KG1 (cell line): ENCODE data around the gene CACNA1C.
A peak's percentile ranks its signal among the peaks of the same experiment; 100 is the strongest.
"Not testable (repeated sequence)": the region's sequence is repeated elsewhere in the genome, so short reads cannot be mapped to it uniquely, and the experiment has no call there.

Experiments
- DNase-seq: peaks from one replicate; lab custom pipeline; 2025; lab: John Stamatoyannopoulos, UW

Gene CACNA1C

DNA sequence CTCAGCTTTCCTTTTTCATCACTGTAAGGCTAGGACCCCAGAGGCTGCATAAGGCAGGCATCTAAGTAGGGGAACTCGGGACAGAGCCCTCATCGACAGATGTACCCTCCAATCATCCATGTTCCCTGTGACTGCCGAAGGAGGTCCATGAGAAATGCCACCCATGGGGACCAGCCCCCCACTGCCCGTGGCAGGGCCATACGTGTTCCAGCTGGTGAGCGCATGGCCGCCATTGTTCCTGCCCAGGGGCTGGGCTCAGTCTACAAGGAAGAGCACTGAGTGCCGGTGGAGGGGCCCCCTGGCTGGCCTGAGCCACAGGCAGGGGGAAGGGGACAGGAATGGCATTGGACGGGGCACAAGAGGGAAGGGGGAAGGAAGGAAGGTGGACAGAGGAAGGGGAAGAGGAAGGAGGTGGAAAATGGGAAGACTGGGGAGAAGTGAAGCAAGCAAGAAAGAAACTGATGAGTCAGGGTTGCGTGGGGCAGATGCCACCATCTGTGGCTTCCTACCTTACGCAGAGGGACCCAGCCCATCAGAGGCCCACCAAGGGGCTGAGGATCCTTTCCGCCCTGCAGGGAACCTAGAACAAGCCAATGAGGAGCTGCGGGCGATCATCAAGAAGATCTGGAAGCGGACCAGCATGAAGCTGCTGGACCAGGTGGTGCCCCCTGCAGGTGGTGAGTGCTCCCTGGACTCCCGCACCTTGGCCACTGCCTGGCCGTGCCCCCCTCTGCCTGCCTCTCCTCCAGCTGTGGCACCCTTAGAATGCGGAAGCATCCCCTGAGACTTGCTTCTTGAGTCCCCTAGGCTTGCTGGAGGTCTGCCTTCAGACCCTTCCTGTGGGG lies 621.4 kb downstream of the CACNA1C start:
- DNase-seq = no peak

DNA sequence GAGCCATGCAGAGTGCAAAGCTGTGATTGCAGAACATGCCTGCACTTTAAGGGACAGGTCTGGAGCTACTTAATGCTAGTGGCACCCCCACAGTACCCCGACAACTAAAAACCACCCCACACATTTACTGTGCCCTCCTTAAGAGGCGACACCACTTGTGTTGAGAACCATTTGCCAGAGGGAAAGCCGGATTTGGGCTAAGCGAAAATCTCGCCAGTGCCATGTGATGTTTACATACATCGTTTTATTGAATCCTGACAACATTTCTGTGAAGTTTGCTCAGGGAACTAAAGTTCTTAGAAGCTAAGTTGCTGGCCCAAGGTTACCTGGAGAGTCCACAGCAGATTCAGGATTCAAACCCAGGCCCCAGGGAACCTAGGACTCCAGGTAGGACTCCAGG lies 623.0 kb downstream of the CACNA1C start:
- no peak for DNase-seq

DNA sequence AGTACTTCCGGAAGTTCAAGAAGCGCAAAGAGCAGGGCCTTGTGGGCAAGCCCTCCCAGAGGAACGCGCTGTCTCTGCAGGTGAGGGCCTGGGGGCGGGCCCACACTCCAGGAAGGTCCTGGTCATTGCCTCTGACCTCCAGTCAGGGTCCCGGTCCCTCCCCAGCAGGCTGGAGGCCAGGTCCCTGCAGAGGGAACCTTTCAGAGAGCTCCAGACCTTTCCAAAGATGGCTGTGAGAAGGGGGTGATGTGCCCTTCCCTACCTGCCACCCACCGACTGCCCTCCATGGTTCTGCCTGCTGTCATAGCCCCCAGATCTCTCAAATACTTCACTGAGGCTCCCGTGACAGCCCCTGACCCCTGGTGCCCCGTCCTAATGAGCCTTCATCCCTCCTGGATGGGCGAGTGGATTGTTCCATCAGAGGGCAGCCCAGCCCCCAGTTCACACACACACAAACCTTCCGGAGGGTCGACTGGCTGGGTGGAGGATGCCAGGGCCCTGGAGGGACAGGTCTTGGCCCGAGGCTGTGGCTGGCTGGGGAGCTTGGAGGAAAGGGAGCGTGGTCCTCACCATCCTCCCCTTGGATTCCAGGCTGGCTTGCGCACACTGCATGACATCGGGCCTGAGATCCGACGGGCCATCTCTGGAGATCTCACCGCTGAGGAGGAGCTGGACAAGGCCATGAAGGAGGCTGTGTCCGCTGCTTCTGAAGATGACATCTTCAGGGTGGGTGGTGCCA lies 624.5 kb downstream of the CACNA1C start:
- no peak for DNase-seq

DNA sequence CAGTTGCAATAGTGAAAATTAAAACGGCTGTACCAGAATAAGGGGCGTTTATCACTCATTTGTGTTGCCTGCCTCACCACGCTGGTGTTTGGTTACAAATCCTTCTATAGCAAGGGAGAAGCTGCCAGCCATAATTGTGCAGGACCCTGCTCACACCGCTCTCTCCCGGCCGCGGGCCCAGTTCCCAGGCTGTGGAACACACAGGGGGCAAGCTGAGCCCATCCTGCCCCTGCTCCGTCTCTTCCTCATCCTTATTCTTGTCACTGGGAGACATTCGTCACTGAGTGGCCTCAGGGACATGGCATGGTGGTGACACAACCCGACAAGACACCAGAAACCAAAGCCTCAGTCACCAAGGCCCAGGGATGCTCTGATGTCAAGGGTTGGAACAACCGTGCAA lies 625.6 kb downstream of the CACNA1C start:
- DNase-seq = no peak

DNA sequence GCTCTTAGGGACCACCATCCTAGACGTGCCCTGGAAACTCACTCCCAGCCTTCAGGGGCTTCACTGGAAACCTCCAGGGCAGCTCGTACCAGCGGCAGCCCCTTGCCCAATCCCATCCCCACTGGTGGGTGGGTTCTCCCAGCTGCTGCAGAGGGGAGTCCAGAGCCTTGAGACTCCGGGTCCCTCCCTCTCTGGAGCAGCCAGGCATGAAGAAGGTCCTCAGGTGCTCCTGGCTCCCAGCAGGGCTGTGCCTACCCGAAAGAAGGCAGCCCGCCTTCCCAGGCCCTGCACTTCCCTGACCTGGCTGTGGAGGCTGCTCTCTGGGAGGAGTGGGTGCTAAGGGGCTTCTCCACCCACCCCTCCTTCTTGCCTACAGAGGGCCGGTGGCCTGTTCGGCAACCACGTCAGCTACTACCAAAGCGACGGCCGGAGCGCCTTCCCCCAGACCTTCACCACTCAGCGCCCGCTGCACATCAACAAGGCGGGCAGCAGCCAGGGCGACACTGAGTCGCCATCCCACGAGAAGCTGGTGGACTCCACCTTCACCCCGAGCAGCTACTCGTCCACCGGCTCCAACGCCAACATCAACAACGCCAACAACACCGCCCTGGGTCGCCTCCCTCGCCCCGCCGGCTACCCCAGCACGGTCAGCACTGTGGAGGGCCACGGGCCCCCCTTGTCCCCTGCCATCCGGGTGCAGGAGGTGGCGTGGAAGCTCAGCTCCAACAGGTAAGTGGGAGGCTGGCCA lies 626.5 kb downstream of the CACNA1C start:
- DNase-seq = no peak

DNA sequence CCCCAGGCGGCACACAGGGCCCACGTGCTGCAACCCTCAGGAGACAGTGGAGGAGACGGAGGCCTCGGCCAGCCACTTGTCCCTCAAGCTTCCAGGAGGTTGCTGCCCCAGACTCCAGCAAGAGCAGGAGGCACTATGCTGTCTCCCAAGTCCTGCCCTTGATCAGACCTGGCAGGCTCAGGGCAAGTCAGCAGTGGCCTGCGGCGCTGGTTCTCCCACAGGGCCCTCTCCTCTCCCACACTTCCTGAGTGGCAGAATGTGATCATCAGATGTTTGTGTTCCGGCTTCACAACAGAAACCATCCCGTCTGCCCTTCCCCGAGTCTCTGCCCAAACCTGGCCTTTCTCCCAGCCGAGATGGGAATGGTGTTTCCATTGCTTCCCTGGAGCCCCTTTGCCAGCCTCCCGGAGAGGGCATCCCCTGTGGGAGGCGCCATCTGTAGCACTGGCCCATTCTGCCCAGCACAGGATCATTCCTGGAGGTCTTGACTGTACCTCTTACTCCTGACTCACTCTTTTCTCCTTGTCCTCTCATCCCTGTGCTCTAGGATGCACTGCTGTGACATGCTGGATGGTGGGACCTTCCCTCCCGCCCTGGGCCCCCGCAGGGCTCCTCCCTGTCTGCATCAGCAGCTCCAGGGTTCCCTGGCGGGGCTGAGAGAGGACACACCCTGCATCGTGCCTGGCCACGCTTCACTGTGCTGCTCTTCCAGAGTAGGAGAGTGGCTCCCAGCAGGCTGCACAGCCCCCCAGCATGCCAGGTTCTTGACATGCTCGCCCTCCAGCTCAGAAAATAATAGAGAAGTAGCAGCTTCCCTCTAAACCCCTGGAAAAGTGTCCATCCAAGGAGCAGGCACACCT lies 627.3 kb downstream of the CACNA1C start:
- no peak for DNase-seq

DNA sequence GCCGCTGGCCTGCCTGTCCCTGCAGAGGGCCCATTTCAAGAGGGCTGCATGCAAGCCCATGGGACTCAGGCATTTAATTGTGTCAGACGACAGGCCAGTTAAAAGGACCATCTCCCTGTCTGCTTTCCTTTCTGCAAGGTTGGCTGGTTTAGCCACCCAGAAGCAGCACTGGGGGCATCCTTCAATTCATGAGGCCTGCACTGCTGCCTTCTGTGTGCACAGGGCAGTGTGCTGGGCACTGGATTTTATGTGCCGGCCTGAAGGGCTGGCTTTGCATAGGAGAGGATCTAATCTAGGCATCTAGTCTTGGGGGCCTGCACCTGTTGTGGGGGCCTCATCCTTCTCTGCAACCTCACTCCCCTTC lies 627.9 kb downstream of the CACNA1C start:
- no peak for DNase-seq

DNA sequence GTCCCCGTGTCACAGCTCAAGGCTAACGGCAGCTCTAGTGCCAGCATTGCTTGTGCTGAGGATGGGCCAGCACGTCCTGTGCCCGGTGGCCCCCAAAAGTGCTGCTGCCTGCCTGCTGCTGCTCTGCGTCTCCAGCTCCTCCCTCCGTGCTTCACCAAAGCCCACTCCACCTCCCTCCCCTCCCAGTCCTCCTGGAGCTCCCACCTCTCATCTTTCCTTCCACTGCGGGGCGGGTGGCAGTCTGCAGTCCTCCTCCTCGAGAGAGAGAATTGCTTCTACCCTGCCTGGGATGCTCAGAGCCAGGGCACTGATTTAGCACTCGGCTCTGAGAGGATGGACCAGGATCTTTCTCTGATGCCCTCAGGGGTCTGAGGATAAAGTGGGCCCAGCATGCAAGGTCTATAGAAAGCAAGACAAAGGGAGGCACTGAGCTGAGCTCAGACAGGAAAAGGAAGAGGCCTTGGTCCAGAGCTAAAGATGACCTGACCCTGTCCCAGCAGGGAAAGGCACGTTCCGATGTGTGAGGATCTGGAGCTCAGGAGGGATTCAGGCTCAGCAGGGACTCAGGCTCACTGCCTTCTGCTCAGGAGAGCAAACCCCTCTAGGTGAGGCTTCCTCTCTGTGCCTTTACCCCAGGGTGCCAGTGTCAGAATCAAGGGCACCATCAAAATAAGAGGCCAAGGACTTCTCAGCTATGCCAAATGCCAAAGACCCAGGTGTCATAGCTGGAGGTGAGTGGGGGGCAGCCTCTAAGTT lies 628.8 kb downstream of the CACNA1C start:
- DNase-seq = no peak

DNA sequence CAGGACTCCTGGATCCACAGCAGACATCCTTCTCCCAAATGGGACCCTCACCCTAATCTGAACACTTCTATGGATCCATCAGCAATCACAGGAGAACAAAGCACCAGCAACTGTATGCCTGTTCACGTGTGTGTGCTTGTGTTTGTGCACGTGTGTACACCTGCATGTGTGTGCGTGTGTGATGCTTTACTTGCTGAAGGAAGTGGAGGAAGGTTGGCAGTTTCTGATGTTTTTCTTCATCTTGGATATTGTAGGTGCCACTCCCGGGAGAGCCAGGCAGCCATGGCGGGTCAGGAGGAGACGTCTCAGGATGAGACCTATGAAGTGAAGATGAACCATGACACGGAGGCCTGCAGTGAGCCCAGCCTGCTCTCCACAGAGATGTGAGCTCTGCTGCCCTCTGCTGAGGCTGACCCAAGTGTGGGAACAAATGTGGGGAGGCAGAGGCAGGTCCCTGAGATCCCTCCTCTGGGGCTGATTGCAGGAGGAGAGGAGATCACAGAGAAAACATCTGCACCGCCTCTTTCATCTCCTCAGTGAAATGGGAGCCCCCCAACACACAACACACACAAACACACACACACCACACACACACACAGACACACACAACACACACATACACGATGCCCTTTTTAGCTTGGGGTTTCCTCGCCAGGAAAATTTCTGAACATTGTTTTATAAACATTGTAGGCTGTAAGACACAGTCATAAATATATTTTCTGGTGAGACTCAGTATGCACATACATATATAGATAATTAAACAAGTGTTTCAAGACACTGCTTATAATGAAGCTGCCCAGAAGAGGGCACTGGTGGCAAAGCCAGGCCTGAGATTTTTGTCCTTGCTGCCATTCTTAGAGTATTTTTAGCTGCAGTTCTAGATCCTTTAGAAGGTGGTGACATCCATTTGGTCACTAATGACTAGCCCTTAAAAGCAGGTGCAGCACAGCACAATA lies 629.8 kb downstream of the CACNA1C start:
- peak; percentile 15 for DNase-seq

DNA sequence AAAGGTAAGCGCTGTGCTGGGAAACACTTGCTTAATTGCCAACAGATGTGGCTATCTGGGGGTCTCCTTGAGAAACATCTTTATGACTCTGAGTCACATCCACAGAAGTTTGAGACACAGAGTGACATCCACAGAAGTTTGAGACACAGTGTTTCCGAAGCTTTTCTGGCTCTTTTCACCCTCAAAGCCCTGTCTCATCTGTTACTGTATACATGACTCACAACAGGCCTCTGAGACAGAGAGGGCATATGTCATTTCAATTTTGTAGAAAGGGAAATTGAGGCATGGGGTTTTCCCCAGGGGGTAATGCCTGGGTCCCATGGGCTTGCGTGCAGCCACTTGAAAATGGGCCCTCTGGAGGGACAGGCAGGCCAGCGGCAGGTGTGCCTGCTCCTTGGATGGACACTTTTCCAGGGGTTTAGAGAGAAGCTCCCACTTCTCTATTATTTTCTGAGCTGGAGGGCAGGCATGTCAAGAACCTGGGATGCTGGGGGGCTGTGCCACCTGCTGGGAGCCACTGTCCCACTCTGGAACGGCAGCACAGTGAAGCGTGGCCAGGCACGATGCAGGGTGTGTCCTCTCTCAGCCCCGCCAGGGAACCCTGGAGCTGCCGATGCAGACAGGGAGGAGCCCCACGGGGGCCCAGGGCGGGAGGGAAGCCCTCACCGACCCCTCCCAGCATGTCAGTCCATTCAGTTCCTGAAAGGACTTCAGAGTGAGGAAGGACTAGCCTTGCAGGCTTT lies 630.7 kb downstream of the CACNA1C start:
- no peak for DNase-seq

DNA sequence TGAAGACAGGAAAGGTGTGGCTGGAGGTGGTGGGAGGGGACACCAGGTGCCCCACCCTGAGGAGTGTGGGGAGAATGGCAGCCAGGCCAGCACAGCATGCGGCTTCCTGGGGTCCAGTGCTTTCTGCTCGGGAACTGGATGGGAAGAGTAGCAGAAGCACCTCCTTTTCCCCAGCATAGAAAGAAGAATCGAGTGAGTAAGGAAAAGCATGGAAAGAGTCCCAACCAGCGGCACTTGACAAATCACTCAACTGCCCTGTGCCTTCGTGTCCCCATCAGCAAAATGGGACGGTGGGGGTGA lies 631.2 kb downstream of the CACNA1C start:
- not testable (repeated sequence) for DNase-seq

DNA sequence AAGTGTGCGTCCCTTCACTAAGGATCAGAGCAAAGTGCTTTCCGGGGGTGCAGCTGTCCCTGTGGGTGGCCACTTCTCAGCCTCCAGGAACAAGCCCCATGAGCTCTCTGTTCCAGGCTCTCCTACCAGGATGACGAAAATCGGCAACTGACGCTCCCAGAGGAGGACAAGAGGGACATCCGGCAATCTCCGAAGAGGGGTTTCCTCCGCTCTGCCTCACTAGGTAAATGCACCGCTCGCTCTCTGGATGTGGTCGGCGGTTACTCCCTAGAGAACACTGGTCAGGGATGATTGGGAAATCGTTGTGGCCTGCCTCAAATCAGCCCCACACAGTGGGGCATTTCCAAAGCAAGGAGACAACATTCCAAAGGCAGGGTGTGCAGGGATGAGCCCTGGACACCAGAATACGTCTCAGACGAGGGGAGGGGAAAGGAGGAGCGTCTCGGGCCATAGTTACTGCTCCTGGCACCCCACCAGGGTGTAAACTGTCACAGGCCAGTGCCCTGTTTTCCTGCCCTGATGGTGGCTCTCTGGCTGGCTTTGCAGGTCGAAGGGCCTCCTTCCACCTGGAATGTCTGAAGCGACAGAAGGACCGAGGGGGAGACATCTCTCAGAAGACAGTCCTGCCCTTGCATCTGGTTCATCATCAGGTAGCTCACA lies 633.0 kb downstream of the CACNA1C start:
- not testable (repeated sequence) for DNase-seq

DNA sequence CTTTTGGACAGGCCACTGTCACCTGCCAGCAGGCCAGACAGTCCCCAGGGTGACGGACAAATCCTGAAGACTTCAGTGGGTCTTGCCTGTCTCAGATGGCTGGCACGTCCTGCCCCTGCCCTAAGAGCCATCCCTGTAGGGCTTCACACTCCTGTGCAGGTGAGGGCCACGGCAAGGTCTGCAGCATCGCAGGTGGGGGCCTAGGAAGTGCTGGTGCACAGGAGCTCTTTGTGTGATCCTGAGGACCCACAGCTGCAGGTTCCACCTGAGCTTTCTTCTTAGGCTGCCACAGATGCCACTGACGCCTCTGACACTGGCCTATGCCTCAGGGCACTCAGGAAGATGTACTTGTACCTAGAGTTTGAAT lies 633.5 kb downstream of the CACNA1C start:
- no peak for DNase-seq

DNA sequence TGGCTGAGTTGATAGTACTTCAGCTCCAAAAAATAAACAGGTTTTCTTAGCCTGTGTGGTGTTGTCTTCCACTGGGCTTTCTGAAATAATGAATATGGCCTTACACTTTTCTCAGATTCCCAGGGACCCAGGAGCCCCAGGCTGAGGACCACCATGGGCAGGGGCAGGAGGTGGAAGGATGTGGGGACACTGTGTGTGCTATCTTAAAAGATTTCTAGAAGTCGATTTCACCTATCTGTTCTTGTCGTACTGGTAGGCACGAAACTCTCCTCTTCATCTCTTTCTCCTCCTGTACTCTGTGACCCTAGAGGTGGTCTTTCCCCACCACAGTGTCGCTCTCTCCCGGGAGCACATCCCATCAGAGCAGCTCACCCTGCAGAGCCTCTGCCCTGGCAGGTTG lies 634.3 kb downstream of the CACNA1C start:
- DNase-seq = no peak

DNA sequence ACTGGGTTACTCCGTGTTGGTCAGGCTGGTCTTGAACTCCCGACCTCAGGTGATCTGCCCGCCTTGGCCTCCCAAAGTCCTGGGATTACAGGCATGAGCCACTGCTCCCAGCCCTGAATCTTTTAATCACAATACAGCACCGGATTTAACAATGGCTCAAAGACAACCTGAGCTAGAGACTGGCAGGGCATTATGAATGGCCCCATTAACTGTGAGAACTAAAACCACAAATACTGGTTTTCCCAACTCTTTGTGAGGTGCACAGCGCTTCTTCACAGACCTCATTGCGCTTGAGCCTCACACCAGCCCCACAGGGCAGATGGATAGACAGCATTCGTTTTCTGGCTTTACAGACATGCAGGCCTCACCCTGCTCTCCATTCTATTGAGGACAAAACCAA lies 634.9 kb downstream of the CACNA1C start:
- no peak for DNase-seq

DNA sequence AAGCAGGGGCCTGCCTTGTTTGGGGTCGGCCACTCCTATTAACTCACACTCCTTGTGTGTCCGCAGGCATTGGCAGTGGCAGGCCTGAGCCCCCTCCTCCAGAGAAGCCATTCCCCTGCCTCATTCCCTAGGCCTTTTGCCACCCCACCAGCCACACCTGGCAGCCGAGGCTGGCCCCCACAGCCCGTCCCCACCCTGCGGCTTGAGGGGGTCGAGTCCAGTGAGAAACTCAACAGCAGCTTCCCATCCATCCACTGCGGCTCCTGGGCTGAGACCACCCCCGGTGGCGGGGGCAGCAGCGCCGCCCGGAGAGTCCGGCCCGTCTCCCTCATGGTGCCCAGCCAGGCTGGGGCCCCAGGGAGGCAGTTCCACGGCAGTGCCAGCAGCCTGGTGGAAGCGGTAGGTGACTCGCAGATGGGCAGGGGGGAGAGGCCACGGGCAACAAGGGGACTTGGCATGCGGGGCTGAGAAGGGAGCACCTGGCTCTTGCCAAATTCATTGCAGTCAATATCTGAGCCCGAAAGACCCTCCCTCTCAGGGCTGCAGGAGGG lies 635.7 kb downstream of the CACNA1C start:
- no peak for DNase-seq

DNA sequence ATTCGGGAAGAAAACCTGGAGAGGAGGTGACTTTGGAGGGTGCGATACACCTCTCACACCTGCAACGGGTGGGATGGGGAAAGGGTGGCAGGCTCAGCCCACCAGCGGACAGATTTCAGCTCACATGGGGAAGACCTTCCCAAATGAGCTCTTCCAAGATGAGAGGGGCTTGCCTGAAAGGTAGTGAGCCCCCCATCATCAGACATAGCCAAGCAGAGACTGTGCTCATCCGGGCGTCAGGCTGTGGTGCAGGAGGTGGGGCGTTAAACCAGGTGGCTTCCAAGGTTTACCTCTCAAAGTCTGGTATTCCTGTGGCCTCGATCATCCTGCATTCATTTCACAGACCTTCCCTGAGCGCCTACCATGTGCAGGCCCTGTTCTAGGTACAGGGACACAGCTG lies 636.6 kb downstream of the CACNA1C start:
- DNase-seq = no peak

DNA sequence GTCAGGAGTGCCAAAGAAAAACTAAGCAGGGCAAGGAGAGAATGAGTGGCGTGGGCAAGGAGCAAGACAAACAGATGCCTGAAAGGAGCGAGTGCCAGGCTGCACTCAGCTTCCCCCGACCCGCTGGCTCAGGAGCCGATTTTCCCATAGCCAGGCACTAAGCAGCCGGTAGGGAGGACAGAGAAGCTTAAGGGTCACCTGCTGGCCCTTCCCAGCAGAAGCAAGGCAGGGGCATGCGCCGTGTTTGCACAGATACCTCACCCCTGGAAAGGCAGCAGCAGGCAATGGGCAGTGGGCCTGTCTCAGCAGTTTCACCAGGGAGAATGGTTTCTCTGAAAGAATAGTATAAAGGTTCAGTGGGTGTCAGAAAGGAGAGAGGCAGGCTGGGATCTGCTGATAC lies 637.1 kb downstream of the CACNA1C start:
- DNase-seq = no peak
